Mesodermal cell (in vitro differentiated cells): ENCODE measurements around the gene NPAS1.
A peak's percentile ranks its signal among the peaks of the same experiment; 100 is the strongest.

ENCODE experiments used
- H3K27ac ChIP-seq: 2 replicates; pipeline ENCODE4 v1.7.0; 2013; ENCODE audit warnings: mild to moderate bottlenecking, low read depth, low read length, moderate library complexity; ENCODE audit not compliant: severe bottlenecking
- H3K36me3 ChIP-seq: 2 replicates; pipeline ENCODE4 v1.7.1; 2013; ENCODE audit warnings: mild to moderate bottlenecking, low read length, moderate library complexity; ENCODE audit not compliant: control insufficient read depth, insufficient read depth
- H3K4me1 ChIP-seq: one replicate; pipeline ENCODE4 v1.7.1; 2013; ENCODE audit warnings: mild to moderate bottlenecking, low read length; ENCODE audit not compliant: insufficient read depth, control insufficient read depth, poor library complexity, severe bottlenecking
- H3K4me3 ChIP-seq: 2 replicates; pipeline ENCODE4 v1.7.0; 2013; ENCODE audit warnings: low read length, control low read depth, mild to moderate bottlenecking; ENCODE audit not compliant: insufficient read depth, poor library complexity, severe bottlenecking; ENCODE audit errors: extremely low read depth
- H3K9me3 ChIP-seq: 2 replicates; pipeline ENCODE4 v1.7.1; 2013; ENCODE audit warnings: mild to moderate bottlenecking, low read length, moderate library complexity; ENCODE audit not compliant: control insufficient read depth
- WGBS, 2 experiments: methylation state at CpG; one replicate each; pipeline ENCODE4 v1.1.5; 2013; ENCODE audit warnings: missing lambda C conversion rate in 2 of 2; ENCODE audit not compliant: insufficient coverage in 2 of 2; 5-methylcytosine and 5-hydroxymethylcytosine counted together

NPAS1 gene

DNA sequence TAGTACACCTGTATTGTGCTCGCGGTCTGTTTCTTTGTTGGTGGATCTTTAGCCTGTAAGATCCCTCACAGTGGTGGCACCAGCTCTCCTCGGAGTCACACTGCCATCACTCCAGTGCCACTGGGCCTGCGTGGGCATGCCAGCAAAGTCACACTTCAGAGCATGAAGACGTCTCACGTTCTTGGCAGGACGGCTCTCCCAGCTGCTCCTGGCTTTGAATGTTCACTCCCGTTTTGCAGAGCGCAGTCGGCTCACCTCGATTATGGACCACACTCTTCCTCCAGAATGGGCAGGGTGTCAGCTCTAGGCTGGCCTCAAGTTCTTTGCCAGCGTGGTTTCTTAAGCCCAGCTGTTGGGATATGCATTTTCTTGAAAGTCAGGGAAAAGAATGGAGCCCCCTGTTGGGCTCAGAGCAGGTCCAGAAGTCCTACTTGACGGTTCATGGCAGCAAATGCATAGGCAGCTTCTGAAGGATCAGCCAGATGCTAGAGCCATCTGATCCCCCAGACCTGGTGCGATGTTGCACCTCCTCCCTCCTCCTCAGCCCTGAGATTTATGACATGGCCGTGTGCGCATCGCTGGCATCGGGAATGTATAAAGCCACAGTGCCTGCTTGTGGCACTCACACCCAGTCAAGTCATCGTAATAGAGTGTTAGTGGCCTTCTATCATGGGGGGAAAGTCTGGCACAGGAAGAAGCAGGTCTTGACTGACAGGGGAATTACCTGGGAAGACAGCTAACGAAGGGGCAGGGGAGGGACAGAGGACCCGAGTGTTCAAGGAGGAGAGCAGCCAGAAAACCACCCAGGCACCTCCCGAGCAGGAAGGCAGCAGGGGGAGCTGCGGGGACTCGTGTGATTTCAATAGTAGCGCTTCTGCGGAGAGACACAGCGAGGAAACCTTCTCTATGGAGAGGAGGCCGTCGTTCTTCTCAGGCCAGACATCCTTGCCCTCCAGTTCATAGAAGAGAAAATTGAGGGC lies 40.2 kb upstream of the NPAS1 start:
- no peak overlapping the region for H3K27ac ChIP-seq
- WGBS, 2 experiments, result 91 to 92% methylated on average over 27 of the region's 29 CpGs
- H3K4me1 ChIP-seq, result peaks cover 44% of the 10 kb centered on the region
- H3K9me3 ChIP-seq, result no peaks in the 10 kb centered on the region
- H3K4me3 ChIP-seq, result no peak overlapping the region
- peaks cover 14% of the 10 kb centered on the region for H3K36me3 ChIP-seq

DNA sequence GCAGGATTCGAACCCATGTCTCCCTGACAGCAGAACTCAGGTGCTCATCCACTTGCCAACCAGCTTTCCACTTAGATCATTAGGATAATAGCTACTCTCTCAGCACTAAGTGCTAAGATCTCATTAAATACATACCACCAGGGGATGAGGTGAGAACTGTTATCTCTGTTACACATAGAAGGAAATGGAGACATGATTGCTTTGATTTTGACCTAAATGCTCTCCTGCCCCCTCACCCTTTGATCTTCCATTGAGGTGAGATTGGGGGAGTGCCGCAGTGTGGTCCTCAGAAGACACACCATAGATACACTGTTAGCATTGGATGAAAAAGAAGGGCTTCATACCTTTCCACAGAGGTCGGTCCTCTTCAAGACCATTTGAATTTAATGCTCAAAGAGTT lies 38.9 kb upstream of the NPAS1 start:
- Histone ChIP-seq H3K27ac (no peak overlapping the region), H3K9me3 (no peaks in the 10 kb centered on the region), H3K4me1 (peaks cover 34% of the 10 kb centered on the region), H3K4me3 (no peak overlapping the region), H3K36me3 (peaks cover 18% of the 10 kb centered on the region)
- 80 to 100% methylated on average over 1 to 2 of the region's 3 CpGs for WGBS, 2 experiments

DNA sequence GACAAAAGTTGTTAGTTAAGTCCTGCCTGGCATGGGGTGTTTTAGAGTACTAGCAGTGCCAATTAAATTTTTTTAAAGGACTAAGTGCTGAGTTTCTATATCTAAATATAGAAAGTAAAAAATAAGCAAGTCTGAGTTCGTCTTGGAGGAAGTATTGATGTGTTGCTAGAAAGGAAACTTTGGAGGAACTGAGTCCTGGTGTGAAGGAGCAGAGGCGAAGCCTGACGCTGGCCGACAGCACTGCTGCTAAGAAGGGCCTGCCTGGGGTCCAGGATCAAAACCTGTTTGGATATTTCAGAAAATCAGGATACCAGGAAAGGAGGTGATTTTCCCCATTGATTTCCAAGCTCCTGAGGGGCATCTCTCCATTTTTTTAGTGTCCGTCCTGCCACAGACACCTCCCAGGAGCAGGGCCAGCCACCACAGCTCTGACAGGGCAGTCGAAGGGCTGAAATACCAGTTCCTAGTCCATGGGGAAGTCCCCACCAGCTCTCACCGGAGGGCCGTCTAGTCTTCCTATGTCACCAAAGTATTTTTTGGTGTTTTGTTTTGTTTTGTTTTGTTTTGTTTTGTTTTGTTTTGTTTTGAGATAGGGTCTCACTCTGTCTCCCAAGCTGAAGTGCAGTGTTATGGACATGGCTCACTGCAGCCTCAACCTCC lies 38.2 kb upstream of the NPAS1 start:
- Histone ChIP-seq H3K4me3 (no peak overlapping the region), H3K9me3 (no peaks in the 10 kb centered on the region), H3K27ac (no peak overlapping the region), H3K4me1 (peaks cover 29% of the 10 kb centered on the region), H3K36me3 (peaks cover 22% of the 10 kb centered on the region)
- 94 to 95% methylated on average over 5 to 6 of the region's 8 CpGs for WGBS, 2 experiments

DNA sequence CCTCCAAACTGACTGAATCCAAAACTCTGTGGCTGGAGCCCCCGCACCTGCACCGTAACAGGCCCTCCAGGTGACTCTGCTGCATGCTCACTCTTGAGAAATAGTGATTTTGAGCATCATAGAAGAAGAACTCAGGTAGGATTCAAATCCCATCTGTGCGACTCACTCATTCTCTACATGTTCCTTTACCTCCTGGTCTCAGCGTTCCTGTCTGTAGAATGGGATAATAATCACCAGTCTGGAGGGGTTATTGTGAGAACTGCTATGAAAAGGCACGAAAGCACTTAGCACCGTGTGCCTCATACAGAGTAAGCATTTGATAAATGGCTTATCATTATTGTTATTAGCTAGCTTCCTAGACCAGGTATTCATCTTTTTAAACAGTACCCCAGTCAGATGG lies 36.5 kb upstream of the NPAS1 start:
- no peak overlapping the region for H3K27ac ChIP-seq
- peaks cover 12% of the 10 kb centered on the region for H3K4me1 ChIP-seq
- peaks cover 27% of the 10 kb centered on the region for H3K36me3 ChIP-seq
- 100% methylated on average over 3 of the region's 6 CpGs; no CpG with 5 or more reads in 1 of the 2 experiments for WGBS, 2 experiments
- H3K9me3 ChIP-seq, result no peaks in the 10 kb centered on the region
- H3K4me3 ChIP-seq, result no peak overlapping the region

DNA sequence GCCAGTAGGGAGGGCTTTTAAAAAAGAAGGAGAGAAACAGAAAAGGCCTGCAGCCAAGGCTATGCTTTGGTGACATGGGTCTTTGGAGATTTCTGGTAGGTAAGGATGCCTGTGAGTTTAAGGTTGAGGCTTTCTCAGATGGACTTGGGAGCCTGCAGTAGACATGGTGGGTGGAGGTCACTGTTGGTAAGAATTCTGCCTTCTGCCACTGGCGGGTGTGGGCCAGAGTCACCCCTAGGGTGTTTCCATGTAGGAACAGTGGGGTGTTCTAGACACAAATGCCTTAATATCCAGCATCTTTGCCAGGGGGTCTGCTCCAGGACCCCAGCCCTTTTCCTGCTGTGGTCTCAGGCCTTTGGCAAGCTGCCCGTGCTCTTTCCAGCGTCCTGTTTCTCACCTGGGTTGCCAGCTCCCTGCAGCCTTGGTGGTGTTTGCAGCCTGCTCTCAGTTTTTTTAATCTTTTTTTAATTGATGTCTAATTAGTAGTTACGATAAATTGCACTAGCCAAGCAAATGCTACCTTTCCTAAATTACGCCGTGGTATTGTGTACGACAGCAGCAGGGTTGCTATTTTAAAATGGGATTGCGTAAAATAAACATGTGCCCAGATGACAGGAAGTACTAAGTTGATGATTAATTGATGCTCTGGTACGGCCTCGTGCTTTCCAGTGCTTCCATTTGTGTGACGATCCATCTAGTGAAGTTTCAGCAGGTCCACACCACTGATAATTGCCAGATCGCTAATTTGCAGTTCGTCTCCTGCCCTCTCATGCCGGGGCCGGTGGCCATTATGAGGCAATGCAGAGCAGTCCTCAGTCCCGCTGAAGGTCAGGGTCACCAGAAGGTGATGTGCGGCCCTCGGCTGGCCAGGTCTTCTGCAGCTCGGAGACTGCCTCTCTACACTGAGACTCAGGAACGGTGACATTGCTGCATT lies 35.3 kb upstream of the NPAS1 start:
- WGBS, 2 experiments, result 92 to 96% methylated on average over 19 of the region's 20 CpGs
- Histone ChIP-seq H3K4me3 (no peak overlapping the region), H3K36me3 (peaks cover 39% of the 10 kb centered on the region), H3K4me1 (peaks cover 9% of the 10 kb centered on the region), H3K27ac (no peak overlapping the region), H3K9me3 (no peaks in the 10 kb centered on the region)

DNA sequence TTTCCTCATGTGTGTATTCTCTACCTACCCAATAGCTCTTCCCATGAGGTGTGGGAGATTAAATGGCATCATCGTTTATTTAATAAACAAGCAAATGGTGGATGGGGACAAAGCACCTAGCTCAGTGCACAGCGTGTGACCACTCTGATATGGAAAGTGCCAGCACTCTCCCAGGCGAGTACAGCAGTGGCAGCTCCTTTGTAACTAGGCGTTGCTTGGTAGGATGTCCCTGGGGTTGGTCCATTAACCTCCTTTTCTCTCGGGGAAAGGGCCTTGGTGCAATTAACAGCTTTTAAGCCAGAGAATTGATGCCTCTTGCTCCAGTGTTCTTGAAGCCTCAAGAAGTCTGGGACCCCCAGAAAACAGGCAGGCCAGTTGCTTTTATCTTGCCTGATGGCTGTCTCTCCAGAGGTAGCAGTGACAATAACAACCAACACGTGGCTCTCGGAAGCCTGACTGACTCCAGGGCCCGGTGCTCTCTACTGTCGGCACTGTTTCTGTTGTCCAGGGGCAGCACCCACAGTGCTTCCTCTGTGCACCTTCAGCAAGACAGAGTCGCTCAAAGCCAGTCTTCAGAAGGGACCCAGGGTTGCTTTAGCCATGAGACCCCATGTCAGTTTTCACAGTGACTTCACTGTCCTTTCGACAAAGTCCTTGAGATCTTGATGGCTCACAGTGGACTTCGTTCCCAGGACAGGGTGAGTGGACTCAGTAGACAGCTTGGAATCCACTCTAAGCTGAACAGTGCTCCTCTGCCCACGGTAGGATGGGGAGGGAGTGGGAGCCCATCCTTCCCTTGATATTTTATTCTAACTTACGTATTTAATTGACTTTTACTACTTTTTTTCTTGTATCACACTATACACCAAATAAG lies 33.9 kb upstream of the NPAS1 start:
- peaks cover 12% of the 10 kb centered on the region for H3K4me1 ChIP-seq

DNA sequence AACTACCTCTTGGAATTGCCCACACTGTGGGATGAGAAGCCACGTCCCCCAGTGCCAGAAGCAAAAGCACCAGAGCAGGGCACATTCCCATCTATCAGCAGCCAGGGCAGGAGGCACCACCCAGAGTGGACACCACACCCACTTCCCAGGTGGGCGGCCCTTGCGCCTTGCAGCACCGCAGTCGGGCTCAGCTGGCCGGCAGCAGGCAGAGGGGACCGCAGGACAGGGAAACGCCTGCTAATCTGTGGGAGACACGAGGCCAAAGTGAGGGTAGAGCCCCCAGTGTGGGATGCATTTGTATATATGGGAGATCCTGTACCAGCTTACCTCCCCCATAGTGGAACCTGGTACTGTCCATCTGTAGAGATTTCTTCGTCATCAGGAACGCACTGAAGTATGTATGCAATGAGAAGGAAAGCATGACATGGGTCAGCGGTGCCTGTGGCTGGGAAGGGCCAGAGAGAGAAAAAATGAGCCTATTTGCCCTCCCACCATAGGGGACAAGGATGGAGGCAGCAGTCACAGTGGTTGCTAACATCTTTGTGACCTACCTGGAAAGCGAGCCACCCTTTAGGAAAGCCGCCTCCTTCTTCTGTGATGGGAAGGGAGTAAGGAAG lies 30.9 kb upstream of the NPAS1 start:
- WGBS, 2 experiments, result 95 to 99% methylated on average over 3 to 10 of the region's 14 CpGs
- peaks cover 21% of the 10 kb centered on the region for H3K4me1 ChIP-seq
- H3K4me3 ChIP-seq, result no peak overlapping the region
- H3K36me3 ChIP-seq, result peaks cover 57% of the 10 kb centered on the region
- no peak overlapping the region for H3K27ac ChIP-seq
- H3K9me3 ChIP-seq, result no peaks in the 10 kb centered on the region

More for the DNA sequence above, 33.9 kb upstream of the NPAS1 start:
- WGBS, 2 experiments, result 79 to 88% methylated on average over 7 to 12 of the region's 14 CpGs
- Histone ChIP-seq H3K4me3 (no peak overlapping the region), H3K9me3 (no peaks in the 10 kb centered on the region), H3K27ac (peak overlapping the region; percentile 23), H3K36me3 (peaks cover 41% of the 10 kb centered on the region)

DNA sequence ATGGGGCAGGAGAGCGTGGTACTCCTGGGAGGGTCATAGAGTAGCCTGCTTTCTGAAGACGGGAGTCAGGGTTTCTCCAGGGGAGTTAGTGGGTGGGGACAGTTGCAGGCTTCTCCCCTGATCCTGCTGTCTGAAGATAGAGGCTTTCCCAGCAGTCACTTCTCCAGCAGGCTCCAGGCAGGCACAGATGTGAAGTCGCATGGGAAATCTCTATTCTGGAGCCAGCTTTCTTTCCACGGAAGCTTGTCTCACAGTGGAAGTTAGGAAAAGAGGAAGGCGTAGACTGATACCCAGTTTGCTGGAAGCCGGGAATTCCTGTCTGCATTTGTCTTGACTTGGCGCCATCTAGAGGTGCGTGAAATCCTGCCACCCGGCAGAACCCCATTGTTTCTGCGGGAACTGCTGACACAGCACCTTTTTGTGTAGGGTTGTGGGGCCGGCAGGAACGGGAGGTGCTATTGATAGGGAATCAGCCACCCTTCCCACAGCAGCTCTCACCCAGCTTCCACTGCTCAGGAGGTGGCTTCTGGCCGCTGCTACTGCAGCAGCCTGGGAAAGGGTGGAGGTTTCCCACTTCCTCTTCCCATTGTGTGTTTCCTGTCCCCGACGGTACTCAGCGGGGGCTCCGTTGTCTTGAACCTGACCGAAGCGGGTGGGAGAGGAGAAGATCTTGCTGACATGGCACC lies 28.5 kb upstream of the NPAS1 start:
- H3K4me3 ChIP-seq, result no peak overlapping the region
- peaks cover 61% of the 10 kb centered on the region for H3K36me3 ChIP-seq
- H3K4me1 ChIP-seq, result peaks cover 12% of the 10 kb centered on the region
- H3K27ac ChIP-seq, result peak overlapping the region; percentile 50
- 41 to 43% methylated on average over 13 to 15 of the region's 19 CpGs for WGBS, 2 experiments
- no peaks in the 10 kb centered on the region for H3K9me3 ChIP-seq
